Retinal pigment epithelial cell (primary cell): ENCODE data around the gene DPP9.

Experiments used
- DNase-seq: peaks from one replicate; pipeline ENCODE4 v3.0.0-alpha.2; 2010; ENCODE audit warnings: low read depth
- H3K4me3 ChIP-seq: 2 replicates; pipeline ENCODE4 v1.5.1; 2011; ENCODE audit warnings: mild to moderate bottlenecking, low read length, control low read depth, moderate library complexity
- TF ChIP-seq, protein P1 (sequence below): conservative IDR thresholded peaks from 2 replicates; pipeline ENCODE4 v1.5.1; 2011; ENCODE audit warnings: low read depth, low read length, control low read depth, inconsistent platforms

Gene DPP9

DNA sequence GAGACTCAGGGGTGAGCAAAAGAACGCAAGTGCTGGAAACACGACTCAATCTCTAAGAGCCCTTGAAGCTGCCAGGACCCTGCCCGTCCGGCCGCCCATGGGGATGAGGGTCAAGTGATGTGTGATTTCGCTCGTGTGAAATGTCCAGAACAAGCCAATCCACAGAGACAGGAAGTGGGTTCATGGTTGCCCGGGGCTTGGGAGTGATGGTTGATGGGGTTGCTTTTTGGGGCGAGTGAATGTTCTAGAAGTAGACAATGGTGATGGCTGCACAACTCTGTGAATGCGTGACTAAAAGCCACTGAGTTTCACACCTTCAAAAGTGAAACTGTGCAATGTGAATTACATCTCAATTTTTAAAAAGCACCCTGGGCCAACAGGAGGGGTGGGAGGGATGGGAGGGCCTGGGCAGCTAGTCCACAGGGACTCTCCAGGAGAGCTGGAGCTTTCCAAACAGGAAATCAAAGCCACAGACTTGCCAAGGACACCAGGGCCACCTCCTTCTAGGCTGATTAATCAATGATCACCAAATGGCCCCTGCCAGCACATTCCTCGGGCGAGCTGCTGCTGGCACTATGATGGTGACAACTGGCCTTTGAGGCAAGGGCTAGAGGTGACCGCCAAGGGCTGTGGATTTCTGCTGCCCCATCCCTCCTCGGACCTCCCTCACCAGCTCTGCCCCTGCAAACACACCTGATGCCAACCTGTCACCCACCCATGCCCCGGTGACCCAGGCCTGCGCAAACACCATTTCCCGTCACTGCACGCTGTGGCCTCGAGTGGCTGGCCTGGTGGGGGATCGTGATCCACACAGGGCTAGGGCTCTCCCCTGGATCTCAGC lies 14.0 kb downstream of the DPP9 start:
- TF ChIP-seq, protein P1, sequence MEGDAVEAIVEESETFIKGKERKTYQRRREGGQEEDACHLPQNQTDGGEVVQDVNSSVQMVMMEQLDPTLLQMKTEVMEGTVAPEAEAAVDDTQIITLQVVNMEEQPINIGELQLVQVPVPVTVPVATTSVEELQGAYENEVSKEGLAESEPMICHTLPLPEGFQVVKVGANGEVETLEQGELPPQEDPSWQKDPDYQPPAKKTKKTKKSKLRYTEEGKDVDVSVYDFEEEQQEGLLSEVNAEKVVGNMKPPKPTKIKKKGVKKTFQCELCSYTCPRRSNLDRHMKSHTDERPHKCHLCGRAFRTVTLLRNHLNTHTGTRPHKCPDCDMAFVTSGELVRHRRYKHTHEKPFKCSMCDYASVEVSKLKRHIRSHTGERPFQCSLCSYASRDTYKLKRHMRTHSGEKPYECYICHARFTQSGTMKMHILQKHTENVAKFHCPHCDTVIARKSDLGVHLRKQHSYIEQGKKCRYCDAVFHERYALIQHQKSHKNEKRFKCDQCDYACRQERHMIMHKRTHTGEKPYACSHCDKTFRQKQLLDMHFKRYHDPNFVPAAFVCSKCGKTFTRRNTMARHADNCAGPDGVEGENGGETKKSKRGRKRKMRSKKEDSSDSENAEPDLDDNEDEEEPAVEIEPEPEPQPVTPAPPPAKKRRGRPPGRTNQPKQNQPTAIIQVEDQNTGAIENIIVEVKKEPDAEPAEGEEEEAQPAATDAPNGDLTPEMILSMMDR = no peak
- H3K4me3 ChIP-seq = no peak overlapping the region
- no peak for DNase-seq

DNA sequence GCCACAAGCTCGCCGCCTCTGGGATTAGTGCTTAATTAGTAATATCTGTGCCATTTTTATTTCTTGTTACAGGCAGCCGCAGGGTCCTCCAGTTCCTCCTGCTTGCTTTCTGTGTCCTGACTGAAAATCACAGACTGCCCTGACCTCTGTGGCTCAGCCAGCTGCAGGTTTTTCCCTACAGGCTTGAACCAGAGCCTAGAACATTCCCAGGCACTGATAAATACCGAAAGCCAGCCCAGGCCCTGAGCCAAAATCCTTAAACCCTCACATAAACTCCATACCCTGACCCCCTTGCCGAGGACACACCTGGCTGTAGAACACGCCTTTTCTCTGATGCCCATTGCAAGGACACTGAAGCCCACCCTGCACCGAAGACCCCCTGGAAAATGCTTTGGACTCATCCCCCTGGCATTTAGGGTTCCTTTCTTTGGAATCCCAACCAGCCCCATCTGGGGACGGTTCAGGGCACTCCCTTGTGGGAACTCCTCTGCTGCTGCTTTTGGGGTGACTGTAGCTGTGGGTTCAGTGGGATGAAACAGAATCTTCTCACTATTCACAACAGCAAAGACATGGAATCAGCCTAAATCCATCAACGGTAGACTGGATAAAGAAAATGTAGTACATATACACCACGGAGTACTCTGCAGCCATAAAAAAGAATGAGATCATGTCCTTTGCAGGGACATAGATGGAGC lies 15.5 kb downstream of the DPP9 start:
- TF ChIP-seq, protein P1 = peak; percentile 1

DNA sequence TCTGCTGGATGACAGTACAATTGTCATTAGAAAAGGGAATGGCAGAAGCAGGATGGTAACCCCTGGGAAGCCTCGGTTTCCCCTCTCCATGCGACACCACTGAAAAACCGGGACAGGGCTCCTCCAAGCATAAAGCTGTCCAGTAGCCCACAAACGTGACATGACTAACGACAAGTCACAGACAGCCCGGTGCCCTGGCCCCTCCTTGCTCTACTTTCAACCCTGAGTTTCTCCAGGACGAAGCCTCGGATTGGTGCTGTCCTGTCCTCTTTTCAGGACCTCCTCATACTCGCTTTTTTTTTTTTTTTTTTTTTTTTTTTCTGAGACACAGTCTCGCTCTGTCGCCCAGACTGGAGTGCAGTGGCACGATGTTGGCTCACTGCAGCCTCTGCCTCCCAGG lies 16.3 kb downstream of the DPP9 start:
- H3K4me3 ChIP-seq = no peak overlapping the region
- TF ChIP-seq, protein P1 = no peak
- no peak for DNase-seq

More for the DNA sequence above, 15.5 kb downstream of the DPP9 start:
- H3K4me3 ChIP-seq = no peak overlapping the region
- DNase-seq = no peak

DNA sequence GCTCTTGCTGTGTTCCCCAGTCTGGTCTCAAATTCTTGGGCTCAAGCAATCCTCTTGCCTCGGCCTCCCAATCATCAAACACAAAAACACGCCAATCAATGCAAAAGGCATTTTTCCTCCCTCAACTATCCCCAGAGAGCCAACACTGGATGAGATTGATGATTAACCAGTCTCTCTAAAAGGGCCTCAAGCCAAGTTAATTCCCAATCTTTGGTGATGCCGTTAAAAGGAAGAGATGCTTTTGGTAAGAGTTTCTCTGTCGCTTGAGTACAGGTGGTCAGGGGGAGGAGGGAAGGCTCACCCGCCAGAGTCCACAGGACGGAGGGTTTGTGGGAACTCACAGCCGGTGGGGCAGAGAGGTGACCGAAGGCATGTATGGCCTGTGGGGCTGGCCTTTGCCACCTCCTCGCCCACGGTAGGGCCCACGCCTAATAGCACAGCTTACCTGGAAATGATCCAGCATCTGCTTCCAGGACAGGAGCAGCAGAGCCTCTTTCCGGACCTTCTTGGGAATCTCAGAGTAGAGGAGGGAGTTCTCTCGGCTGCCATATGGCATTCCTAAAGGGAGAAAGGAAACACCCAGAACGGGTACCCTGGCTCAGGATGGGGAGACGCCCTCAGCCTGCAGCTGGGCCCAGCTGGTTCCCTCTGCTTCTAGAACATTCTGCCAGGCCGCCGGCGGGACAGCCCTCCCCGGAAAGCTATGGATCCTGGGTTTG lies 18.1 kb downstream of the DPP9 start:
- no peak overlapping the region for H3K4me3 ChIP-seq
- TF ChIP-seq, protein P1 = no peak
- DNase-seq = no peak

DNA sequence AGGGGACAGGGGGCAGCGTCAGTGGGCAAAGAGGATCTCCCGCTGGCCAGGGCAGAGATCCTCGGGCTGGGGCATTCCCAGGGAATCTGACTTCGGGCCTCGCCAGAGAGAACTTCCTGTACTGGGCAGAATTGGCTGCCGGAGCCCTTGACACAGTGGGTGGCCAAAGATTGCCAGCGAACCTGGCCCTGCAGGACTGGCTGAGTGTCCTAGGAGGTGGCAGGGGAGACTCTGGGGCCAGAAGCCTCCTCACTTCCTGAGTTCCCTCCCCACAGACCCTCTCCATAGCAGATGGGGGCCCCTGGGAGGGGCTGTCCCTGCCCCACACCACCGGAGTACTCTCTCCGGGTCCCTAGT lies 19.3 kb downstream of the DPP9 start:
- no peak overlapping the region for H3K4me3 ChIP-seq
- no peak for DNase-seq
- TF ChIP-seq, protein P1 = no peak

DNA sequence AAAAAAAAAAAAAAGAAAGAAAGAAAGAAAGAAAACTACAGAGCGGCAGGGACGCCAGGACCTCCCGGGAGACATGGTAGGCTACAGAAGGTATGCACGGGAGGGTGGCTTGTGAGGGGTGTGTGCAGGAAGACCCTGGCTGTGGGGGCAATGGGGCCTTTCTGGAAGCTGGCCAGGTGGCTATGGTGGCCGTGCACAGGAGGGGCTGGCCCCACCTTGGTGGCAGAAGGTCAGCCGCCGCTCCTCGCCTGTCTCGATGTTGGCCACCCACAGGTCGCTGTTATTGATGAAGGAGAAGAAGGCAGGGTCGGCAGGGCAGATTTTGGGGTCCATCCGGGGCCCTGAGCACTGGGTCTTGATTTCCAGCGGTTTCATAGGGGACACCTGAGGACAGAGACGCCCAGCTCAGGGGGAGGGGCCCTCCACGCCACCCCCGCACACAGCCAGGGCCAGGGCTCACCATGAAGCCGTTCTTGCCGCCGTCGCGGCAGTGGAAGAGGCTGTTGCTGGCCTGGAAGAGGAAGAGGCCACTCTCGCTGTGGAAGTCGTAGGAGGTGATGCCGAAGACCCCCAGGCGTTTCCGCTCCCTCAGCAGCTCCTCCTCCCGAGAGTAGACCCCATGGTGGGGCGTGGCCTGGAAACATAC lies 19.8 kb downstream of the DPP9 start:
- no peak for DNase-seq
- no peak overlapping the region for H3K4me3 ChIP-seq
- TF ChIP-seq, protein P1 = no peak
